Neural progenitor cell (in vitro differentiated cells): ENCODE results near the gene POU2AF2. TPM values are rescaled to one million over a fixed set of nuclear protein-coding genes. Genes with fewer than 3 reads are reported as not detected.

Experiments
- DNase-seq: peaks from one replicate; pipeline ENCODE4 v3.0.0-alpha.2; 2016; ENCODE audit warnings: low spot score
- H2AFZ ChIP-seq: fragments of 200-600 bp; sonication (generic); replicated peaks from 2 replicates; pipeline ENCODE4 v1.6.1; 2016; ENCODE audit warnings: antibody characterized with exemption
- H3F3A ChIP-seq: fragments of 200-600 bp; sonication (generic); 2 replicates; pipeline ENCODE4 v1.6.1; 2016; ENCODE audit warnings: antibody characterized with exemption, low read depth
- H3K27ac ChIP-seq: fragments of 200-600 bp; sonication (generic); 2 replicates; pipeline ENCODE4 v1.5.1; 2016; ENCODE audit warnings: mild to moderate bottlenecking
- H3K27me3 ChIP-seq: fragments of 200-600 bp; sonication (generic); 2 replicates; pipeline ENCODE4 v1.6.1; 2016; ENCODE audit warnings: mild to moderate bottlenecking, moderate library complexity
- H3K36me3 ChIP-seq: fragments of 200-600 bp; sonication (generic); 2 replicates; pipeline ENCODE4 v1.5.1; 2016
- H3K4me1 ChIP-seq: fragments of 200-600 bp; sonication (generic); 2 replicates; pipeline ENCODE4 v1.6.1; 2016; ENCODE audit warnings: mixed run types
- H3K4me2 ChIP-seq: fragments of 200-600 bp; sonication (generic); 2 replicates; pipeline ENCODE4 v1.6.1; 2016
- H3K4me3 ChIP-seq: fragments of 200-600 bp; sonication (generic); 2 replicates; pipeline ENCODE4 v1.5.1; 2016
- H3K79me2 ChIP-seq: fragments of 200-600 bp; sonication (generic); 2 replicates; pipeline ENCODE4 v1.6.1; 2016; ENCODE audit warnings: low read depth
- H3K9ac ChIP-seq: fragments of 200-600 bp; sonication (generic); 2 replicates; pipeline ENCODE4 v1.6.1; 2016
- H3K9me3 ChIP-seq: fragments of 200-600 bp; sonication (generic); 2 replicates; pipeline ENCODE4 v1.5.1; 2016; ENCODE audit warnings: low read depth
- H4K20me1 ChIP-seq: fragments of 200-600 bp; sonication (generic); 2 replicates; pipeline ENCODE4 v1.6.1; 2016; ENCODE audit warnings: low read depth
- H3K27ac Mint-ChIP-seq: 3 replicates; pipeline ENCODE4 v1.8.0; 2021; ENCODE audit warnings: mixed read lengths
- H3K27me3 Mint-ChIP-seq: 2 replicates; pipeline ENCODE4 v1.8.0; 2022; ENCODE audit warnings: low read depth, mild to moderate bottlenecking, inconsistent platforms, moderate library complexity, mixed read lengths; ENCODE audit not compliant: insufficient read depth
- H3K36me3 Mint-ChIP-seq: 3 replicates; pipeline ENCODE4 v1.8.0; 2021; ENCODE audit warnings: mixed read lengths
- H3K4me1 Mint-ChIP-seq: 3 replicates; pipeline ENCODE4 v1.8.0; 2021; ENCODE audit warnings: mixed read lengths
- H3K4me3 Mint-ChIP-seq: 3 replicates; pipeline ENCODE4 v1.8.0; 2021; ENCODE audit warnings: mild to moderate bottlenecking, moderate library complexity, mixed read lengths
- H3K9me3 Mint-ChIP-seq: 3 replicates; pipeline ENCODE4 v1.8.0; 2020; ENCODE audit warnings: mixed read lengths
- CTCF ChIP-seq: fragments of 200-600 bp; sonication (generic); IDR thresholded peaks from 2 replicates; pipeline ENCODE4 v1.5.1; 2017; ENCODE audit warnings: antibody characterized with exemption, mild to moderate bottlenecking
- EZH2 ChIP-seq: fragments of 200-600 bp; sonication (generic); IDR thresholded peaks from 2 replicates; pipeline ENCODE4 v1.6.1; 2017; ENCODE audit warnings: antibody characterized with exemption, mild to moderate bottlenecking, moderate library complexity
- EZH2phosphoT487 ChIP-seq: fragments of 200-600 bp; sonication (generic); IDR thresholded peaks from 2 replicates; pipeline ENCODE4 v1.6.1; 2017; ENCODE audit warnings: antibody characterized with exemption
- total RNA-seq: library from RNA; depleted of rRNA; stranded (reverse); fragments of >200 nt; gene quantifications from 2 replicates; pipeline ENCODE4 v1.2.3, GENCODE V29; 2015; ENCODE audit warnings: low replicate concordance

The POU2AF2 gene
- total RNA-seq, 1 donor from 2014 or later, result not detected

- TF ChIP-seq EZH2 (no peak), EZH2phosphoT487 (no peak), CTCF (no peak)
- no peak overlapping the region for H3K4me3 Mint-ChIP-seq
- H3K36me3 Mint-ChIP-seq, result peaks cover 1% of the 10 kb centered on the region
- Histone ChIP-seq H3K27ac (no peak overlapping the region), H3K4me1 (no peaks in the 10 kb centered on the region), H3K4me2 (no peak overlapping the region), H2AFZ (no peak overlapping the region), H3K36me3 (no peaks in the 10 kb centered on the region), H3K27me3 (no peaks in the 10 kb centered on the region), H3K4me3 (no peak overlapping the region), H3F3A (no peaks in the 10 kb centered on the region), H3K79me2 (no peaks in the 10 kb centered on the region), H3K9ac (no peak overlapping the region), H4K20me1 (no peaks in the 10 kb centered on the region), H3K9me3 (no peaks in the 10 kb centered on the region)
- H3K4me1 Mint-ChIP-seq, result peaks cover 26% of the 10 kb centered on the region
- peaks cover 8% of the 10 kb centered on the region for H3K27me3 Mint-ChIP-seq
- DNase-seq, result no peak
- H3K9me3 Mint-ChIP-seq, result no peaks in the 10 kb centered on the region
- no peak overlapping the region for H3K27ac Mint-ChIP-seq
These were observed 79.7 kb downstream of the POU2AF2 start for GRCh38 chr11:111325259-111325658.

- Histone ChIP-seq H2AFZ (no peak overlapping the region), H3K9me3 (no peaks in the 10 kb centered on the region), H3K9ac (no peak overlapping the region), H3K4me2 (no peak overlapping the region), H4K20me1 (no peaks in the 10 kb centered on the region), H3K36me3 (no peaks in the 10 kb centered on the region), H3K4me1 (no peaks in the 10 kb centered on the region), H3K27ac (no peak overlapping the region), H3K27me3 (no peaks in the 10 kb centered on the region), H3F3A (no peaks in the 10 kb centered on the region), H3K79me2 (no peaks in the 10 kb centered on the region), H3K4me3 (no peak overlapping the region)
- TF ChIP-seq CTCF, result no peak
- TF ChIP-seq EZH2phosphoT487, result no peak
- TF ChIP-seq EZH2, result no peak
- no peak overlapping the region for H3K27ac Mint-ChIP-seq
- H3K36me3 Mint-ChIP-seq, result peaks cover 1% of the 10 kb centered on the region
- H3K27me3 Mint-ChIP-seq, result peaks cover 8% of the 10 kb centered on the region
- H3K4me1 Mint-ChIP-seq, result peaks cover 17% of the 10 kb centered on the region
- H3K9me3 Mint-ChIP-seq, result no peaks in the 10 kb centered on the region
- DNase-seq, result no peak
- H3K4me3 Mint-ChIP-seq, result no peak overlapping the region
These were observed 81.3 kb downstream of the POU2AF2 start for GRCh38 chr11:111326824-111327223.

GRCh38 chr11:111327908-111328624 is 82.5 kb downstream of the POU2AF2 start:
- H3K79me2 ChIP-seq, result no peaks in the 10 kb centered on the region
- no peaks in the 10 kb centered on the region for H3K36me3 ChIP-seq
- no peaks in the 10 kb centered on the region for H3F3A ChIP-seq
- no peaks in the 10 kb centered on the region for H3K4me1 ChIP-seq
- H3K9ac ChIP-seq, result no peak overlapping the region
- H3K27me3 ChIP-seq, result no peaks in the 10 kb centered on the region
- H3K9me3 Mint-ChIP-seq, result no peaks in the 10 kb centered on the region
- H3K4me3 ChIP-seq, result no peak overlapping the region
- peaks cover 17% of the 10 kb centered on the region for H3K4me1 Mint-ChIP-seq
- no peak for DNase-seq
- no peaks in the 10 kb centered on the region for H3K9me3 ChIP-seq
- no peaks in the 10 kb centered on the region for H4K20me1 ChIP-seq
- H2AFZ ChIP-seq, result no peak overlapping the region
- no peak overlapping the region for H3K27ac ChIP-seq
- TF ChIP-seq EZH2phosphoT487 (no peak), CTCF (no peak), EZH2 (no peak)
- H3K27me3 Mint-ChIP-seq, result peaks cover 9% of the 10 kb centered on the region
- no peak overlapping the region for H3K27ac Mint-ChIP-seq
- H3K4me2 ChIP-seq, result no peak overlapping the region
- H3K36me3 Mint-ChIP-seq, result peaks cover 1% of the 10 kb centered on the region
- H3K4me3 Mint-ChIP-seq, result no peak overlapping the region
